GM18951 (cell line): Measurements from ENCODE around the gene BMP10.

ENCODE experiments used
- POLR2A ChIP-seq: IDR thresholded peaks from 4 replicates; pipeline ENCODE4 v1.6.1; 2011; ENCODE audit warnings: mild to moderate bottlenecking; ENCODE audit not compliant: insufficient read length, insufficient read depth; ENCODE audit errors: extremely low read depth
- in situ Hi-C: fragments of 300-500 bp; cut with MboI; formaldehyde crosslinking; loops from one replicate; pipeline ENCODE4 v1.12.0; 2022; ENCODE audit warnings: low sequenced_read_pairs, mixed read lengths, inconsistent platforms; ENCODE audit not compliant: unreplicated experiment

The BMP10 gene

GRCh38 chr2:68885074-68885810, 14.0 kb upstream of the BMP10 start:
- no peak for TF ChIP-seq POLR2A
- in situ Hi-C loops, result no loop called here

- in situ Hi-C loops, result no loop called here
- no peak for TF ChIP-seq POLR2A
Observed at GRCh38 chr2:68880213-68880612, 9.0 kb upstream of the BMP10 start.

- no peak for TF ChIP-seq POLR2A
Observed at GRCh38 chr2:68879296-68879695, 8.1 kb upstream of the BMP10 start.

GRCh38 chr2:68878753-68879152, 7.6 kb upstream of the BMP10 start:
- TF ChIP-seq POLR2A, result no peak
- in situ Hi-C loops, result no loop called here

More at GRCh38 chr2:68879296-68879695, 8.1 kb upstream of the BMP10 start:
- in situ Hi-C loops, result no loop called here

- in situ Hi-C loops, result no loop called here
- no peak for TF ChIP-seq POLR2A
Observed at GRCh38 chr2:68878071-68878711, 7.0 kb upstream of the BMP10 start.

- no peak for TF ChIP-seq POLR2A
- in situ Hi-C loops, result no loop called here
Observed at GRCh38 chr2:68877079-68877772, 6.0 kb upstream of the BMP10 start.

- in situ Hi-C loops, result no loop called here
- TF ChIP-seq POLR2A, result no peak
Observed at GRCh38 chr2:68870215-68870614, 982 bp downstream of the BMP10 start.

- TF ChIP-seq POLR2A, result no peak
- in situ Hi-C loops, result no loop called here
Observed at GRCh38 chr2:68865108-68865507, 6.1 kb downstream of the BMP10 start.

- no peak for TF ChIP-seq POLR2A
Observed at GRCh38 chr2:68863996-68864395, 7.2 kb downstream of the BMP10 start.

GRCh38 chr2:68862889-68863288, 8.3 kb downstream of the BMP10 start:
- in situ Hi-C loops, result no loop called here
- no peak for TF ChIP-seq POLR2A

More at GRCh38 chr2:68863996-68864395, 7.2 kb downstream of the BMP10 start:
- in situ Hi-C loops, result no loop called here

GRCh38 chr2:68861330-68861729, 9.9 kb downstream of the BMP10 start:
- in situ Hi-C loops, result no loop called here
- TF ChIP-seq POLR2A, result no peak

GRCh38 chr2:68860111-68860510, 11.1 kb downstream of the BMP10 start:
- in situ Hi-C loops, result no loop called here
- TF ChIP-seq POLR2A, result no peak

GRCh38 chr2:68857855-68858456, 13.2 kb downstream of the BMP10 start:
- no peak for TF ChIP-seq POLR2A
- in situ Hi-C loops, result no loop called here
